HG02588 (cell line): ENCODE measurements around the gene CENPM.

Experiments
- ATAC-seq: cut with Tn5 transposase; IDR thresholded peaks from one replicate; pipeline ENCODE4 v1.9.1; 2021; ENCODE audit warnings: mild to moderate bottlenecking, moderate library complexity; ENCODE audit not compliant: unreplicated experiment

Gene CENPM

GRCh38 chr22:41915035-41915785, 31.7 kb downstream of the CENPM start, which contains the start of gene SHISA8:
Gene SHISA8 (minus strand): TSS chr22:41915074. CDS start chr22:41914667, 407 bp downstream.
- ATAC-seq, result no peak

GRCh38 chr22:41914611-41915034, 32.3 kb downstream of the CENPM start:
- ATAC-seq, result no peak

GRCh38 chr22:41913842-41914534, 33.0 kb downstream of the CENPM start:
- no peak for ATAC-seq

DNA sequence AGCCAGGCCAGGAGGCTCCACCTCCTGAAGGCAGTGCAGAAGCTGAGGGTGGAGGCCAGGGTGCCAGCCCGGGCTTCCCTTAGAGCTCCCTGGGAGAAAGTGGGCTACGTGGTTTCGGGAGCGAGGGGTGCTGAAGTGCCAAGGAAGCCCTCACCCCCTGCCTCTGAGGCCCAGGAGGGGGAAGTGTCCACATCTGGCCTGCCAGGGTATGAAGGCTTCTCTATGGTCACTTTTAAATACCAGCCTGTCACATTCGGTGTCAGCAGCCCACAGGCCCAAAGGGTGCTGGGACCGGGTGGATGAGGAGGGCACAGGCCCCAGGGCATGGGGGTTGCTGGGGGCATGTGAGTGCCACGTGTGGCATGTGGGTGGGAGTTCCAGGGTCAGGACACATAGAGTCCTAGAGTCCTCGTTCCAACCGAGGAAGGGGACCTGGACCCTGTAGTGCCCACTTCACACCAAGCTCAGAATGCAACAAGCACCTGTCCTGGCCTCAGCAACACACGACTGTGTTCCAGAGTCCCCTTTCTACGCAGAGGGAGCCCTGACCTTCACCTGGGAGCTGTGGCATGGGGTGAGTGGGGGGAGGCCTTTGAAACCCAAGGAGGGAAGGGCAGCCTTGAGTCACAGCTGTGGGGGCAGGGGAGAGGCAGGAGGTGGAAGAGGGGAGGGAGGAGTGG, 33.8 kb downstream of the CENPM start:
- no peak for ATAC-seq

DNA sequence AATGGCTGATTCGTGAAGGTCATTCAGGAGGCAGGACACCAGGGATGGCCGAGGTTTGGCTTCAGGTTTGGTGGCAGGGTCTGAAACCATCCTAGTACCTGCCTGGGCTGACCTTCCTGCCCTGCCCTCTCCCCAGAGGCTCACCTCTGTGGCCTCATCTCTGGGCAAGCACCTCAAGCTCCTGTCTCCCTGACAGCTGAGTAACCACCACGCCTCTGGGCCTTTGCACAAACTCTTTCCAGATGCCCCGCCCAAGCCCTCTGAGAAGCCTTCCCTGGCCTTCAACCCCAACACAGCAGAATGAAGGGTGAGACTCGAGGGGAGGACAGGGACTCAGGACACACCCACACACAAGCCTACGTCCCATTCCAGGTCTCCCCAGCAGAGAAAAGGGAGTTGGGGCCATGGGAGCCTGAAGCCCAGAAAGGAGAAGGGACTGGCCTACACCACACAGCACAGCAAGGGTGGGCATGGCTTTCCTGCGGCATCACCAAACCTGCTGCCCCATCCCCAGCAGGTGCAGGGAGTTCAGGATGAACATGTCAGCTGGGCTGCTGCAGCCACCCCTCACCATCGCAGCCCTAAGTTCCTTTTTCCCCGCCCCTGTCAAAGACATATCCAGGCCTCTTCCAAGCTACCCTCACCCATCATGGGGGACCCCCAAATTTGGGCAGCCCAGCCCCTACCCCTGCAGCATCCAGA, 34.5 kb downstream of the CENPM start:
- no peak for ATAC-seq

DNA sequence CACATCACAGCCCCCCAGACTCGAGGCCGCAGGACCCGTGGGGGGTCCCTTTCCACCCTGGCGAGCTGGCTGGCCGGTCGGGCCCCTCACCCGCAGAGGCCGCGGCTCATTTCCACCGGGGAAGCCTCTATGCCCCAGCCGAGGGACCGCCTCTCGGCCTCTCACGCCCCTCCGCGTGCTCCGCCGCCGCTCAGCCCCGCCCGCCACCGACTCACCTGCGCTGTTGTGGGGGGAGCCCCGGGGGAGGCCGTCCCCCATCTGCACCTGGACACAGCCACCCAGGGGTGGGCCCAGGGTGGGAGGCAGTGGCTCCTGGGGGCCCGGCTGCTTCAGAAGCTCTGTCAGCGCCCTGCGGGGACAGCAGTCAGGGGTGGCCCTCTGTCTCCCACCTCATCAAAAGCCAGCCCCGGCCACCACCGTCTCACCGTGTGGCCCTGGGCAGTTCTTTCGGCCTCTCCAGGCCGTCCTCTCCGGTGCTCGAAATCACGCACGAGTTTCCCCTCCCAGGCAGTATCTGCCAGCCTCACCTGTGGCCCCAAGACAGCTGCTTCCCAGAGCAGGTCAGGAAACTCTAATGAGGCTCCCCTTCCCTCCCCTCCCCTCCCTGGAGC, 35.8 kb downstream of the CENPM start:
- no peak for ATAC-seq

DNA sequence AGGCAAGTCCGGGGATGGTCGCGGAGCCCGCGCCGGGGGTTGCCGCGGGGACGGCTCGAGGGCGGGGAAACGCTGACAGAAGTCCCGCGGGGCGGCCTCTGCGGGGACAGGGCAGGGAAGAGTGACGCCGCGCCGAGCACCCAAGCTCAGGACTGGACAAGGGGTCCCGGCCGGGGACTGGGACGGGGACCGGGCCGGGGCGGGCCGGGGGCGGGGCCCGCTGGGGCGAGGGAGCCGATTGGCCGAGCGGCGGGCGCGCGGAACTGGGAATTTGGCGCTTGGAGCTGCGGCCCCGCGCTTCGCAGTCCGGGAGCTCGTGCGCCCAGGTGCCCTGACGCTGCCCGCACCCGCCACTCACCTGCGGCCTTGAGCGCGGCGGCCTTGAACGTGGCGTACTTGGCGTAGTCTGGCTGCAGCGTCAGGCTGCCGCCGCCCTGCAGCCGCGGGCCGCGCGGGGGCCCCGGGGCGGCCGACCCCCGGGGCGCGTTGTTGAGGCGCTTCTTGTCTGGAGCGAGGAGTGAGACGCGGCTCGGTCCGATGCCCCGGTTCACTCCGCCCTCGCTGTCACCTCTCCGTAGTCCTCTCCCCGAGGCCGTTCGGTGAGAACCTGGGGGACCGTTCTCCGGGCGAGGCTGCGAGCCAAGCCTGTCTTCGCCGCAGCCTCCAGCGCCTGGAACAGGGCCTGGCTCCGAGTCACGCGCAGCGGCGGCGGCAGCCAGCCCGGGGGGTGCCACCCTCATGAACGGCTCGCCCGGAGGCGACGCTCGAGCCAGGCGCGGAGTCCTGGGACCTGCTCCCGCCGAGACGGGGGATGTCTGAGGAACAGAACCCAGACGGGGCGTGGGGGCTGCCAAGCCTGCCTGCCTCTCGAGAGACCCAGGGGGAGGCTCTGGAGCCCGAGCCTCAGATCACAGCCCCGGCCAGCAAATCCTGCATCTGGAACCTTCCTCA, 36.6 kb downstream of the CENPM start:
- no peak for ATAC-seq

DNA sequence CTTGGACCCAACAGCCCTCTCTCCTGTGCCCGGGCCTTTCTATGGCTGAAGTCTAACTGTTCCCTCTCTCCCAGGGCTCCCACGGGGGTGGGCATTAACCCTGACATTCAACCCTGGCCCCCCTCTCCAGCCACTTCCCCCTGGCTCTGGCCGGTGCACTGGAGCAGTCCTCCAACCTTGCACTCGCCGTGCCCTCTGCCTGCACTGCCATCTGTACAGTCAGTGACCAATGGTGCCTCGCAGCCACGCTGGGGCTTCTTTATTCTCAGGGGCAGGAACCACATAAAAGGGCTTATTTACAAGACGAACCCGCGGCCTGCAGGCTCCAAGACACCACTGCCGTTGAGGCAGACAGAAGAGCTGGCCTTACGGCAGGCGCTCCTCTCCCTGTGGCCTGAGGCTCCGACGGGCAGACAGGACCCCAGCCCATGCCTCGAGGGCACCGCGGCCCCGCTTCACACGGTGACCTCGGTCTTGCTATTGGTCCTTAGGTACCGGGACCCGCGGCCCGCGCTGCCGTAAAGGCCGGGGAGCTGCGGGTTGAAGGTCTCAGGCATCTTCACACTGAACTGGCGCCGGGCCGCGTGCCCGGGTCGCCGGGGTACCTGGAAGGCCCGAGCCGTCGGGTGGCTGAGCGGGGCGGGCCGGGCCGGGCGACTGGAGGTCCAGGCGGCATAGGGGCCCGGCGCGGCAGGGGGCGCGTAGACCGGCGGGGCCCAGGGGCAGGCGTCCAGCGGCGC, 37.5 kb downstream of the CENPM start:
- ATAC-seq, result no peak

DNA sequence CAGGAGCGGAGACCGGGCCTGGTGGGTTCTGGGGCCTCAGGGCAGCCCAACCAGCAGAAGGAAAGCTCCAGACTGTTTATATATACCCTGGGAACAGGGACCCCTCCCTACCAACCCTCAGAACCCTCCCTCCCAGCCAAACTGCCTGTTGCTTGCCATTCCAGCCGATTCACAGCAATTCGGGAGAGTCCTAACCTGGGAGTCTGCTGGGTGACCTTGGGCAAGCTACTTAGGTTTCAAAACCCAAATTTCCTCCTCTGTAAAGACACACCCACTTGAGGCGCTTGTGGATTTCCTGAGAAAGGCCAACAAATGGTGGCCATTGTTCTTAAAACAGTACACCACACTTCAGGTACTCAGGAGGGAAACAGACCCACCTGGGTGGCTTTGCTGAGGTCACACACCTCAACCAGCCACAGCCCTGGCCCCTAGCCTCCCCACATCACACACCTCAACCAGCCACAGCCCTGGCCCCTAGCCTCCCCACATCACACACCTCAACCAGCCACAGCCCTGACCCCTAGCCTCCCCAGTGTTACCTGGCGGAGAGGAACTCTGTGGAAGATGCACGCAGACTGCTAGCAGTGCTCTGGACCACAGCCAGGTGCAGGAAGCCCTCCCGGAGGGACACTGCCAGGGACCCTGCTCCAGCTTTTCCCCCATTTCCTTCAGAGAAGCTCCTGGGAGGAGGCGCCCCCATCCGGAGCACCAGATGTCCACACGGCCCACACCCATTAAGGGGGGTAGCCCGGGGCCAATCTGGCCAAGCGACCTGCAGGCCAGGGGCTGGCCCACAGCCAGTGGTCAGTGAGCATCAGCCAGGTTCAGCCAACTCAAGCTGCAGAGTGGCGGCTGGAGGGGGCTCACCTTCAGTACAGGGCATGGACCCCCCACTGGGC, 38.3 kb downstream of the CENPM start:
- ATAC-seq, result no peak

DNA sequence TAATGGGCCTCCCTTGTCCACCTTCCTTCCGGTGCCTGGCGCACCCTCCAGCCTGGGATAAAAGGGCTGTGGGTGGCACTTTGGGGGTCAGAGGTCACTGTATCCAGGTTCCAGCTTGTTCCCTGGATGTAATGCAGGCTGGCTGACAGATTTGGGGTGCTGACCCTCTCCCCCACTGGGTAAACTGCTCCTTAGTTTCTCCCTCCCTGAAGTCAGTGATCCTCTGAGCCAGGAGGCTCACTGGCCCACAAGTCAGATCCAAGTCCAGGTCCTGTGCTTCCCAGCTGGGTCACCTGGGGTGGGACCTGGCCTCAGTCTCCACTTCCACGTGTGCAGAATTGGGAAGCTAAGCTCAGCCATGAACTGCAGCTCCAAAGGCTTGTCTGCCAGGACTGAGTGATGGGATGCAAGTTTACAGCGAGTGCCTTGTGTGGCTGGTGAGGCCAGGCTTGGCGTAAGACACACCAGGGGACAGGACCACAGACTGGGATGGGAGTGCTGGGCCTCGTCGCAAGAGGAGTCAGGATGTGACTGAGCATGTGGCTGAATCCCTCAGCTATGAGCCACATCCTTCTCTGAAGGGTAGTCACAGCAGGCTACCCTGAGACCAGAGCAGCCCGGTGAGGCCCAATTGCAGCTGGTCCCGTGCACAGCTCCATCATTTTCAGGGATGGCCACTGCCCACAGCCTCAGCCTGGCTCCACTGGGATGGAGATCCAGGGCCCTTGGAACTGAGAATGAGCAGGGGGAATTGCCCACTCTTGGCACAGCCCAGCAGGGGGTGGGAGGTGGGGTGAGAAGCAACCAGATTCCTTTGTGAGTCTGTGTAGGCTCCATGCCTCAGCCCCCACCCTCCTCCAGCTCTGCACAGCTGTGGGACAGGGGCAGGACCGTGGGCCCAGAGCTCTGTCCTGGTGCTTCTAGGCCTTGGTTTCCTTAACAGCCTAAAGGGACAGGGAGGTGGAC, 39.2 kb downstream of the CENPM start:
- no peak for ATAC-seq

GRCh38 chr22:41906822-41907221, 40.1 kb downstream of the CENPM start:
- no peak for ATAC-seq

DNA sequence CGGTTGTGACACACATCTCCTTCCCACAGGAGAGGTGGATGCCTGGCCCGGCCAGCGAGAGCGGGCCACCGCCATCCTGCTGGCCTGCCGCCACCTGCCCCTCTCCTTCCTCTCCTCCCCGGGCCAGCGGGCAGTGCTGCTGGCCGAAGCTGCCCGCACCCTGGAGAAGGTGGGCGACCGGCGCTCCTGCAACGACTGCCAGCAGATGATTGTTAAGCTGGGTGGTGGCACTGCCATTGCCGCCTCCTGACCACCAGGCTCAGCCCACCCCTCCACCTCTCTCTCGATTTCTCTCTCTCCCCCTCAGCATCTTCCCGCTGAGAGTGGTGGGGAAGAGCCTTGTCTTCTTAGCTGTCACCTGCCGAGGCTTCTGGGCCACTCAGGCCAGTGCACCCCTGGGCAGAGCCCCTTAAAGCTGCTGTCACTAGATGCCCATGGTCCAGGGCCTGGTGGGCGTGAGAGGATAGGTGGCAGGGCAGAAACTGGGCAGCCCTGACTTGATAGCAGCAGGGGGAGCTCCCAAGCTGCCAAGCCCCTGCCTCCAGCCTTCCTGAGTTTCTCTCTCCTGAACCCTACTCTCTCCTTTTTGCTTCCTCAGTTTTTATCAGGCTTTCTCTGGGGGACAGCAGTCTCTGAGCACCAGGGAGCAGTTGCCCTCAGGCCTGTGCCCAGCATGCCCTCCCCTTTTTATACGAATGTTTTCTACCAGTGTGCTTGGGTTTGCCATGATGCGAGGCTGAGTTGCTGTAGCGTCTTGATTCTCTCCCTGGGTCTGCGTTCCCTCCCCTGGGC, 41.3 kb downstream of the CENPM start:
- no peak for ATAC-seq

GRCh38 chr22:41904450-41905410, 42.2 kb downstream of the CENPM start:
- ATAC-seq, result no peak

DNA sequence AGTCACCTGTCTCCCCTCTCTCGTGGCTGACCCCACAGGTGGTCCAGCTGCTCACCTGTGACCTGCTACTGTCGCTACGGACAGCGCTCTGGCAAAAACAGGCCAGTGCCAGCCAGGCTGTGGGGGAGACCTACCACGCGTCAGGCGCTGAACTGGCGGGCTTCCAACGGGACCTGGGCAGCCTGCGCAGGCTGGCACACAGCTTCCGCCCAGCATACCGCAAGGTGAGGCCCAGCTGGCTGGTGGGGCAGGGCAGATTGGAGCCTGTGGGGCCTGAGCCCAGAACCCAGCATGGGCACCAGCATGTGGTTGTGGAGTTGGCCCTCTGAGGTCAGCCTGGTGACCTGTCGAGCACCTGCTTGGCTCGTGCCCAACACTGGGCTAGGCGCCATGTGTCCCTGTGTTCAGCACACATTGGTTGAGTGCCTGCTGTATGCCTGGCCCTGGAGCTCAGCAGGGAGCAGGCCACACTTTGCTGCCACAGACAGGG, 44.0 kb downstream of the CENPM start:
- ATAC-seq, result no peak

DNA sequence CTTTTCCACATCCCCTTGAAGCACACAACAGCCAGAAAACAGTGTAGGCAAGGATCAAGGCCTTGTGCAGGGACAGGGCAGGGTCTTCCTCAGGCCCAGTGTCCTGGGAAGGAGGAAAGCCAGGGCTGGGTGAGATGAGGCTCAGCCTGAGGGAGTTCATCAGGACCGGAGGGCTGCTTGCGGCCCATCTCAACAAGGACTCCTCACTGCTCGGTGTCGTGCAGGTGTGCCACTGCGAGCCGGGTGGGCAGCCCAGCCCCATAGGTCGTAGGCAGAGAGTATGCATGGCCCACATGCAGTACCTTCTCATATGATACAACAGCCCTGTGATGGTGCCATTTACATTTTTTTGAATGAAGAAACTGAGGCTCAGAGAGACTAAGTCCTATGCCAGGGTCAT, 44.9 kb downstream of the CENPM start:
- no peak for ATAC-seq
